Hematopoietic multipotent progenitor cell treated with erythropoietin and hydrocortisone succinate and interleukin-3 and kit ligand, for 8 days (in vitro differentiated cells): ENCODE results near the gene POLR2E.

ENCODE experiments used
- DNase-seq: peaks from one replicate; pipeline ENCODE4 v3.0.0-alpha.2; 2015

POLR2E gene

GRCh38 chr19:1076046-1076386, 19.2 kb downstream of the POLR2E start:
- DNase-seq: no peak

DNA sequence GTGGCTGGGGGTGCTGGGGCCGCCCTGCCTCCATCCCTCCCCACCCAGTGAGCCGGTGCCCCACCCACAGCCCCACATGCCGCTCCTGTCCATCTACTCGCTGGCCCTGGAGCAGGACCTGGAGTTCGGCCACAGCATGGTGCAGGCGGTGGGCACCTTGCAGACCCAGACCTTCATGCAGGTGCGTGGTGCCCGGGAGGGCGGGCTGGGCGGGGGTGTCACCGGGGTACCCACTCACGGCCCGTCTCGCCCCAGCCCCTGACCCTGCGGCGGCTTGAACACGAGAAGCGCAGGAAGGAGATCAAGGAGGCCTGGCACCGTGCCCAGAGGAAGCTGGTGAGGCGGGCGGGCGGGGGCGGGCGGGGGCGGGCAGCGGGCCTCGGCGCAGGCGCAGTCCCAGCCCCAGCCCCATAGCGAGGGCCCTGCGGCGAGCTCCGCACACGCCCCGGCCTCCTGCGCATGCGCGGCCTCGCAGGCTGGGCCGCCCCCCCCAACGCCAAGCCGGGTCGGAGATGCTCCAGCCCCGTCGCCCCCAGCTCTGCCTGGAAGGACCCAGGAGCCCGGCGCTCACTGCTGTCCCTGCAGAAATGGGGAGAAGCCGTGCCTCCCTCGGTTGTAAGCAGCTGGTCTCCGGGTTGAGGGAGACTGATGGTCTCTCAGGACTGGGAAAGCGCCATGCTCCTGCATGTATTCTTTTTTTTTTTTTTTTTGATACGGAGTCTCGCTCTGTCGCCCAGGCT, 20.5 kb downstream of the POLR2E start:
- peak; percentile 91 for DNase-seq

GRCh38 chr19:1073956-1074517, 21.1 kb downstream of the POLR2E start:
- no peak for DNase-seq

- DNase-seq: no peak
These were observed 21.9 kb downstream of the POLR2E start for GRCh38 chr19:1073063-1073955.

GRCh38 chr19:1072371-1073015, 22.7 kb downstream of the POLR2E start:
- no peak for DNase-seq

DNA sequence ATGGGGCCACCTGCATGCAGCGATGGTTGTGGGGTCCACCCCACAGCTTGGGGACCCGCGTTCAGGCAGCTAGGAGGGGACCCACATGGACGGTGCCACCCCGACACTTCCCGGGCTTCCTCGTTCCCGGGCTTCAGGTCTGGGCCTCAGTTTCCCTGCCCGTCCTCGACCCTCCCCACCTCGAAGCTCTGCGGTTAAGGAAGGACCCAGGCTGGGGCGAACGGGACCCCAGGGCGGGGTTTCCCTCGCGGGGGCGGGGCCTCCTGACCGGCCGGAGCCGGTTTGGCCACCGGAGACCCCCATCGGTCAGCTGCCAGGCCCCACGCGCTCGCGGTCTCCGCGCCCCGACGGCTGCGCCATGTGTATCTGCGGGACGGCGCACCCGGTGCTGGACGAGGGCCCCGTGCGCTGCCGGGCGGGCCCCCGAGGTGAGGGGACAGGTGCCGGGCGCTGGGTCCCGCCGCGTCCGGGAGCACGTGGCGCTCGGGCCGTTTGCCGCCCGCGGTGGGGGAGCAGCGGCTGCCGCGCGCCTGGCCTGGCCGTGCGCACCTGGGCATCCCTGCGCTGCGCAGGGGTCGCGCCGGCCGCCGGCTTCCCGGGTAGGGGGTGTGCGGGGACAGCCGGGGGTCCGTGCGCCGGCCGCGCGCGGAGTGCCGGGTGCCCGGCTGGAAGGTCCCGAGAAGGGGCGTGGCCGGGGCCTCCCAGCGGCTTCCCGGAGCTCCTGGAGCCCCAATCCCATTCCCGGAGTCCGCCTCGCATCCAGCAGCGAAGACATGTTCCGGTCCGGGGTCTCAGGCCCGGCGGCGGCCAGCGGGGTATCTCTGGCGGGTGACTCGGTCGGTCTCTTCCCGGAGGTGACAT, 24.0 kb downstream of the POLR2E start:
- no peak for DNase-seq

DNA sequence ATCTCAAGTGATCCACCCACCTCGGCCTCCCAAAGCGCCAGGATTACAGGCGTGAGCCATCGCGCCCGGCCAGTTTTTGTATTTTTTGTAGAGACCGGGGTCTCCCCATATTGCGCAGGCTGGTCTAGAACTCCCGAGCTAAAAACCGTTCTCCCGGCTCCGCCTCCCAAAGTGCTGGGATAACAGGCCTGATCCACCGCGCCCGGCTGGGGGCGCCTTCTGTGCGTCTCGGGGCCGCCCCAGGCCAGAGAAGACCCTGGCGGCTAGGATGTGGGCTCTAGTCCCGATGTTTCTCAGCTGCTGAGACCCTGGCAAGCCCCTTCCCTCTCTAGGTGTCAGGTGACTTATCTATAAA, 24.6 kb downstream of the POLR2E start:
- DNase-seq: no peak

DNA sequence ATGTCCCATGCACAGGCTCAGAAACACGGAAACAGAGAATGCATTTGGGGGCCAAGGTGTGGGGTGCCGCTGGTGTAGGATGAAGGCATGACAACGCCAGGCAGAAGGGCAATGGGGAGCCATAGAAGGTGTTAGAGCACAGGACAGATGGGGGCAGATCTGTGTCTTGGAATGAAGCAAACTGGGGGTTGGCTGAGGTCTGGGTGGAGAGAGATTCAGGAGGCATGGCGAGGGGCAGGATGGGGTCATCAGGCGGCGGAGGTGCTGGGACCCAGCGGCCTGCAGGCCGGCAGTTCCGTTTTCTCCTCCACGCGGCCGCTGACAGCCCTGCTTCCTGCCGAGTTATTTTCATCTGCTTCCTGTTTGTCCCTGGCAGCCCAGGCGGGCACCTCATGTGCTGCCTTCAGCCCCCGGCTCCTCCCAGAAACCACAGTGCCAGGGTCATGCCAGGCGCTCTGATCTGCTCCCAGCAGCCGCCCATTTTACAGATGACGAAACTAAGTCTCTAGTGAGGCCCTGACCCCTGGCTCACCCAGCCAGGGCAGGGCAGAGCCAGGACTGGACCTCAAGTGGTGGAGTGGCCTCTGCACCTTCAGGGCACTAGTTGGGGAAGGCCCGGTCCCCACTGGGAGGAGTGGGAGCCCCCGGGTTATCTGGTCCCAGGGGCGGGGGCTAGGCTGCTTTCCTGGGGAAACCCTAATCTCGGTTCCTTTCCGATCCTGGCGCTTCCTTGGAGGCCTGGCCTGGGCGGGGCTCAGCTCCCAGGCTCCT, 26.0 kb downstream of the POLR2E start:
- DNase-seq: peak; percentile 91

DNA sequence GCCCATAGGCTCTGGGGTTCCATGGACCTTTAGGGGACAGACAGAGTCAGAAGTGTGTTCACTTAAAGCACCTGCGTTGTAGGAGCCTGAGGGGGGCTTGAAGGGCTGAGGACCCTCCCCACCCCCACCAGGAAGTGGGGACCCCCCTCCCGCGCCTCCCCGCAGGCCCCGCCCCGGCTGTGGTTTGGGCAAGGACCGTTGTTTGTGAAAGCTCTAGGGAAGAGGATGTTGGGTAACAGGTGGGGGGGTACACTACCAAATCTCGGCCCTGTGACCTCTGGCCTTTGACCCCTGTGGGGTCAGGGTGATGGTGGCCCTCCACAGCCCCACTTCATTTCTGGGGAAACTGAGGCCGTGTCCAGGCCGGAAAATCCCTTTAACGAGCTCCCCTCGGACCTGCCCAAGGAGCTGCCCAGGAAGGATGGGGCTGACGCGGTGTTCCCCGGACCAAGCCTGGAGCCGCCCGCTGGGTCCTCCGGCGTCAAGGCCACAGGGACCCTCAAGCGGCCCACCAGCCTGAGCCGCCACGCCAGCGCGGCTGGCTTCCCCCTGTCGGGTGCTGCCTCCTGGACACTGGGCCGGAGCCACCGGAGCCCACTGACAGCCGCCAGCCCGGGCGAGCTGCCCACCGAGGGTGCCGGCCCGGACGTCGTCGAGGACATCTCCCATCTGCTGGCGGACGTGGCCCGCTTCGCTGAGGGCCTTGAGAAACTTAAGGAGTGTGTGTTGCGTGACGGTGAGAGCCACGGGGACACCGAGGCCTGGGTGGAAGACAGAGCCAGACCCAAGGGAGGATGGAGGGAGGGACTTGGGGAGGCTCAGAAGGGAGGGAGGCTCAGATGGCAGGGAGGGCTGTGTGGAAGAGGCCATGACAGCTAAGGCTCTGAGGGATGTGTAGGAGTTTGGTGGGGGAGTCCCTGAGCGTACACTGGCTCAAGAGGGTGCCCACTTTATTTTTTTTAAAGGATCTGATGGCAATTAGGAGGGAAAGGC, 26.9 kb downstream of the POLR2E start:
- peak; percentile 41 for DNase-seq

DNA sequence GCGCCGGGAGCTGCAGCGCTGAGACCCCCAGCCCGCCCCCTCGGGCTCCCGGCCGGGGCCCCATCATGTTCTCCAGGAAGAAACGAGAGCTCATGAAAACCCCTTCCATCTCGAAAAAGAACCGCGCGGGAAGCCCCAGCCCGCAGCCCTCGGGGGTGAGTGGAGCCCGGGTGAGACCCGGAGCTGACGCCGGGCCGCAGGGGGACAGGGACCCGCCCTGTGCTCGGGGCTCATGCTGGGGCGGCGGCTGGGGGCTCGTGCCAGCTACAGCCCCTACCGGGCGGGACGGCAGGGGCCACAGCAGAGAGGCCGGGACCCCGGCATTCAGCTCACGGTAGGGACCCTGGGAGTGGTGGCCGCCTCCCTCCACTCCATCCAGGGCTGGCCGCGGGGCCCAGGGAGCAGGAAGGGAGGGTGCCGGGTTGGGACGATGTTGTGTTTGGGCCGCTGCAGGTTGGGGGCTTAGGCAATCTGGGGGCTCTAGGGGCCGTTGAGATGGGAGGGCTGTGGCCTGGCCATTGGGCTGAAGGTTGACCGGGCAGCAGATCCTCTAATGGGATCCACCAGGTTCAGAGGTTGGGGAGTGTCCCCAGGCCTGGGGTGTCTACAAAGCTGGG, 27.7 kb downstream of the POLR2E start:
- no peak for DNase-seq

GRCh38 chr19:1066748-1067340, 28.3 kb downstream of the POLR2E start, which contains the start of gene ARHGAP45:
ARHGAP45 (plus strand) TSS chr19:1067167; CDS start chr19:1067406, 239 bp downstream.
- DNase-seq: peak; percentile 40

DNA sequence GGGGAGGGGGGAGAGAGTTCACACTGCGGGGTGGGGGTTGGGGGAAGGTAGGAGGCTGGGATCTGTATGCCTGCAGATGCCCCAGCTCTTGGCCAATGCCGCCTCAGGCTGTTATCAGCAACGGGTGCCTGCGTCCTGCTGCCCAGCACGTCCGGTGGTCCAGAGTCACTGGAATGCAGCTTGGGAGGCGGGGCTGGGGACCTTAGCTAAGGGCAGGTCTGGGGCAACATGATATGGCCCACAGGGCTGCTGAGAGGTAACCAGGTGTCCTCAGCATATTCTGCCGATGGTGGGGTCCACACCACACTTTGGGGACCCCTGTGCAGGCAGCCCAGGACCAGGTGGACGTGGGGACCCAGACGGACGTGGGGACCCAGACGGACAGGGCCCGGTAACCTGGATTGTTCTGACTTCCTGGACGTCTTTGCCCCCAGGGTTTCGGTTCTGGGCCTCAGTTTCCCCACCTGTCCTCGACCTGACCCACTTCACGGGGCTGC, 28.9 kb downstream of the POLR2E start:
- DNase-seq: peak; percentile 43

GRCh38 chr19:1065606-1066109, 29.5 kb downstream of the POLR2E start:
- DNase-seq: no peak

GRCh38 chr19:1064661-1065605, 30.2 kb downstream of the POLR2E start:
- DNase-seq: peak; percentile 62

- DNase-seq: no peak
These were observed 31.1 kb downstream of the POLR2E start for GRCh38 chr19:1063909-1064660.

DNA sequence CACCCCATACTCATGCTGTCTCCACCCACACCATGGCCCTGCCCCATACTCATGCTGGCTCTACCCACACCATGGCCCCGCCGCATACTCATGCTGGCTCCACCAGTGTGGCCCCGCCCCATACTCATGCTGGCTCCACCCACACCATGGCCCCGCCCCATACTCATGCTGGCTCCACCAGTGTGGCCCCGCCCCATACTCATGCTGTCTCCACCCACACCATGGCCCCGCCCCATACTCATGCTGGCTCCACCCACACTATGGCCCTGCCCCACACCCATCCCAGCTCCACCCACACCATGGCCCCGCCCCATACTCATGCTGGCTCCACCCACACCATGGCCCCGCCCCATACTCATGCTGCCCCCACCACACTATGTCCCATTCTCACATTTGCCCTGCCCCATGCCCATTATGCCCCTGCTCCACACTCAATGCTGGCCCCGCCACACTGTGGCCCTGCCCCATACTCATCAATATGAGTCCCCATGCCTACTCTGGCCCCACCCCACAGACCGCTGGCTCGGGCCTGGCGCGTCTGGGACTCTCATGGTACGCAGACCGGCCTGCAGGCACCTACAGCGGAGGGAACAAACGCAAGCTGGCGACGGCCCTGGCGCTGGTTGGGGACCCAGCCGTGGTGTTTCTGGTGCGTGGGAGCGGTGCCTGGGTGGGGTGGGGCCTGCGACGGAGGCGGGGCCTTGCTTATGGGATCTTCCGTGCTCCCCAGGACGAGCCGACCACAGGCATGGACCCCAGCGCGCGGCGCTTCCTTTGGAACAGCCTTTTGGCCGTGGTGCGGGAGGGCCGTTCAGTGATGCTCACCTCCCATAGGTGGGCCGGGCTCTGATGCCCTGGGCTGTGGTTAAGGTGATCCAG, 31.9 kb downstream of the POLR2E start:
- DNase-seq: peak; percentile 67
